ENCODE measurements around the gene MFNG.

The MFNG gene

DNA sequence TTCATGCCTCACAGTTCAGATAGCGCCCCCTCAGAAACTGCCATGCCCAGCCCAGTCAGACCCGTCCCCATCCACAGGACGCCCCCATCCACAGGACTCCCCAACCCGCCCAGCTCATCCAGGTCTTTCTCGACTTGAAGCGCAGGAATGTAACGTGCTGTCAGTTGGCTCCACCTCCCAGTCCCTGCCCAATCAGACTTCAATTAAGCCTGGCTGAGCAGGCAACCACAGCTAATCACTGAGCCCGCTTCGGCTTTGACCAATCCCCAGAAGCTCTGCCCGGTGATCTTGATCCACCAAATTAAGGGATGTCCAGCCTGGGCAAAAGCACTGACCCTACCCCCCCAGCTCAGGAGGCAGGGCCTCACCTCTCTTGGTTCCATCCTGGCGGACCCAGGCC lies 10.5 kb upstream of the MFNG start:
- DNase-seq (ENCODE audit: low spot score), result no peak

- DNase-seq (ENCODE audit: low spot score), result no peak
These were observed 7.8 kb upstream of the MFNG start for GRCh38 chr22:37493979-37494378.

DNA sequence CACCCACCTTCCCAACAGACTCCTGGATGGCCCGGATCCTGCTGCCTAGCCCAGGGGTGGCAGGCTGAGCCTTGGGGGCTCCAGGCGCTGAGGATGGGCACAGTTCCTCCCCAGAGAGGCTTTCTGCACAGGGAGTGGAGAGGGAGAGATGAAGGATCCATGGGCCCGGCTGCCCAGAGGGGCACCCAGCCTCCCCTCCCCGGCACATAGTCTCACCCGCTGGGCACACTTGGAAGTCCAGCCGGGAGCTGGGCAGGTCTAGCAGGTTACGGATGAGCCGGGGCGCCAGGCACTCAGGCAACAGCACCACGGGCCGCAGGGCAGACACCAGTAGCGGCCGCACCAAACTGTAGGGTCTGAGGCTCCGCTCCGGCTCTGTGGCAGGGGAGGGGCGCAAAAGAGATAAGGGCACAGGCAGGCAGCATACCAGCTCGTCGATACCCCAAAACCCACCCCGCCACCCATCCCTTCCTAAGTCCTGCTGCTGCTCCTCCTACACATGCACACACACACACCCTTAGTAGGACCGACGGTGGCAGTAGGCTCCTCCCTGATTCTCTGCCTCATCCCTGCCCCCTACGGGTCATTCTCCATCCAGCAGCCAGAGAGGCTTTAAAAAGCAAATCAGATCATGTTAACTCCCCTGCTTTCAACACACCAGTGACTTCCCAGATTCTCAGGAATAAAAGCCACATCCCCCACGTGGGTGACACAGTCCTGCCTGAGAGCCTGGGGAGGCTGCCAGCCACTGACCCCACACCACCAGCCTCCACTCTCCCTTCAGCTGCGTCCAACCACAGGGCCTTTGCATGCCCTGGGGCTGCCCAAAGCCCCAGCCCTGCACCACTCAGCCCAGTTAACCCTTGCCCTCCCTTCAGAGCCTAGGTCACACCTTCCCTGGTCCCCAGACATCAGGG lies 6.5 kb upstream of the MFNG start:
- no peak for DNase-seq (ENCODE audit: low spot score)

GRCh38 chr22:37491559-37492427 lies 5.6 kb upstream of the MFNG start:
- no peak for DNase-seq (ENCODE audit: low spot score)

DNA sequence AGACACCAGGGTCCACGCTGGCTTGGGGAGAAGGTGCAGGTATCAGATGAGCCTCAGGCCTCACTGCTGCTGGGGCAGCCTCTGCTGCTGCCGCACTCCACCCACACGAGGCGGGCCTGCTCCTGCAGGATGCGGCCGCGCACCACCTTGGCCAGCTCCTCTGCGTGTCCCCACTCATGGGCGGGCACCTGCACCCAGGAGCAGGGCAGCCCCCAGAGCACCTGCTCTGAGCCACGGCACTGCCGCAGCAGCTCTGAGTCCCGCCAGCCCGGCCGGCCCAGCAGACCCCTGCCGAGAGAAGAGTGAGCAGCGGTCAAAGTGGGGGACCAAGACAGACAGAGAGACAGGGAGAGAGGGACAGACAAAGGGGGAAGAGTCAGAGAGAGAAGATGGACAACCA lies 4.9 kb upstream of the MFNG start:
- DNase-seq (ENCODE audit: low spot score), result no peak

GRCh38 chr22:37489983-37490382 lies 3.8 kb upstream of the MFNG start:
- no peak for DNase-seq (ENCODE audit: low spot score)

DNA sequence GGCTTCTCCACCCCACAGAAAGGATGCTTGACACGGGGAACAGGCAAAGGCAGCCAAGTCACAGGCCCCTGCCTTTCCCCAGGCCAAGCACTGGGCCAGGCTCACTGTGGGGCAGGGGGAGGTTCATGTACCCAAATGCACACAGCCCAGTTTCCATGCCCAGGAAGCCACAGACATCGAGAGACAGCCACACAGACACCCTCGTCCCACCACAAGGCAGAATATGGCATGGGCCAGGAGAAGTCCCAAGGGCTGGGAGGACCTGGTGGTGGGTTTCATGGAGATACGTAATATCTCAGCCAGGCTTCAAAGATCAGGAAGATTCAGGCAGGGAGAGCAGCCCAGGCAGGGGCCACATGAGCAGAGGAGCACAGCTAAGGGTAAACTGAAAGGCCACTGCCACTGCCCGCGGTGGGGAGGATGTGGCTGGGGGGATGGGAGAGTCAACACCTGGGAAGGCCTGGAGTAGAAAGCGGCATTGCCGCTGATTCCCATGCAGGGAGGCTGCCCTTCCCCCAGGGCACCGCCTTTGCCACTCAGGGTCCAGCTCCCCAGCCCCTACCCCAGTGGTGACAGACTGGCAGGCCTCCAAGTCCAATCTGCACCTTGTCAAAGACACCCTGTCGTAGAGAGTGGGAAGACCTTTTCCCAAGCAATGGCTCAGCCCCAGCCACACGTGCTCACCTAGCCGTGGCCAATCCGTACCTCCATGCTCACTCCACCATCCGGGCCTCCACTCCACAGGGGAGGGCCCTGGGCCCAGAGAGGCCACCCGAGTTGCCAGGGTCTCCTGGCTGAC lies 2.4 kb upstream of the MFNG start:
- DNase-seq (ENCODE audit: low spot score), result no peak

GRCh38 chr22:37487571-37487970 lies 1.4 kb upstream of the MFNG start:
- DNase-seq (ENCODE audit: low spot score), result no peak

GRCh38 chr22:37487129-37487528 lies 945 bp upstream of the MFNG start:
- DNase-seq (ENCODE audit: low spot score), result no peak

GRCh38 chr22:37485395-37486223 lies 575 bp downstream of the MFNG start:
- no peak for DNase-seq (ENCODE audit: low spot score)

DNA sequence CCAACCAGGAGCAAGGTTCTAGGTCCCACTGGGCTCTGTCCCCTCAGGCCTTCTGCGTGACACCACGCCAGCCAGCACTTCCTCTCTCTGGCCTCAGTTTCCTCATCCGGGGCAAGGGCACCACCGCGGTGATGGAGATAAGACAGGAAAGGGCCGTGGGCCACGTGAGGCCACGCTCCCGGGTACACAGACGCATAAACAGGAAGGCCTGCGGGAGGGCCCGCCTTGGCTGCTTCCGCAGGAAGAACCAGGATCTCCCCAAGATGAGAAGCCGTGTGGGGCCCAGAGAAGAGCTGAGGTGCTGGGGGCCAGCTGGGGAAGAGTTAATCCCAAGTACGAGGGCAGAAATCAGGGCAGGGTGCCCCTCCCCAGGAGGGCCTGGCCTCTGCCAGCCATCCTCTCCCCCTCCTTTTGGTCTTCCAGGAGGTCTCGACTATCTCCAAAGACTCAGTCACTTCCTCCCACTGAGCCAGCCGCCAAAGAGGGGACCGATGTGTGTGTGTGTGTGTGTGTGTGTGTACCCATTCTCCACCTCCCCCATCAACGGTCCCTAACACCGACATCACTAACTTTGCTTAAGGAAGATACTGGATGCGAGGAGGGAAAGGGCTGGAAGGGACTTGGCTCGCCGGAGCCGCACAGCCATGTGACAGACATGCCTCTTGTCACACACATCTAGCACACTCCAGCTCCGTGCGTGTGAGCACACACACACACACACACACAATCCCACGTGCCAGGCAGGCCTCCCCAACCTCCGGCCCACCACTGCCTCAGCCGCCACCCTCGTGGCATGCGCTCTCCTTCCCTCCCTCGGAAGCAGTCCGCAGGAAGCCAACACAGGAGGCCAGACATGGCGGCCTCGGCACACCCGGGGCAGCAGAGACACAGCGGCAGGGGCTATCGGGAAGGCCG lies 1.4 kb downstream of the MFNG start:
- DNase-seq (ENCODE audit: low spot score), result no peak

DNA sequence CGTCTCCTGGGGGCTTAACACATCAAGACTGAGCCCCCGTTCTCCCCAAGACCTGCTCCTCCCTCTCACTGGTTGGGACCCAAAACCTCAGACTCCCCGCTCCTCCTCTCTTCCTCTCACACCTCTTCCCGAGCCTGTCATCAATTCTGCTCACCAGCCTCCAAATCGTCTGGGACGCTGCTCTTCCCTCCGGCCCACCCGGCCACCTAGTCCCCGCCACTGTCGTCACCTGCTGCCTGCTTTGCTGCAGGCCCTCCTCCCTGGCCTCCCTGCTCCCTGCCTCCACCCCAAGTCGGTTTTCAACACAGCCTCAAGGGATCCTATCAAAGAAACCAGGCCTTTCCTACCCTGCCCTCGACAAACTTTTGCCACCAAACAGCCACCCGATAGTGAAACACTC lies 3.1 kb downstream of the MFNG start:
- DNase-seq (ENCODE audit: low spot score), result no peak

- no peak for DNase-seq (ENCODE audit: low spot score)
These were observed 3.9 kb downstream of the MFNG start for GRCh38 chr22:37482244-37482643.

DNA sequence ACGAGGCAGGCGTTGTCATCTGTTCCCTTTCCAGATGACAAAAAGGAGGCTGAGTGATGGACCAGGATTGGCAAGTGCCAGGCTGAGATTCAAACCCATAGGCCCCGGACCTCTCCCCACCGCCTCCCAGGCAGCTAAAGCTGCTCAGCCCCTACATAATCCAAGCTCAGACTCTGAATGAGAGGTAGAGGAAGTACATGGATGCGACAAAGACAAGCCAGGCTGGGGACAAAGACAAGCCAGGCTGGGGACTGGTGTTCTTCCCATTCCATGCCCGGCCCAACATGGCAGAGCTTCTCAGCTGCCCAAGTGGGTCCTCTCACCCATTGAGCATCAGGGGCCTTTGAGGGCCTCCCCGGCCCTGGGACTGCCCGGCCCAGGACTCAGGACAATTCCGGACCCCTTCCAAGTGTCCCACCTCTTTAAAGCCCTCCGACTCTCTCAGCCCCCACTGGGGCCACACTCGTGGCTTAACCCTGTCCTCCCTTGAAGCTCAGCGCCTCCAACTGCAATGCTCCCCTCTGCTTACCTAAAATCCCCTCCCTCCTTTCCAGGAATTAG lies 4.8 kb downstream of the MFNG start:
- no peak for DNase-seq (ENCODE audit: low spot score)

DNA sequence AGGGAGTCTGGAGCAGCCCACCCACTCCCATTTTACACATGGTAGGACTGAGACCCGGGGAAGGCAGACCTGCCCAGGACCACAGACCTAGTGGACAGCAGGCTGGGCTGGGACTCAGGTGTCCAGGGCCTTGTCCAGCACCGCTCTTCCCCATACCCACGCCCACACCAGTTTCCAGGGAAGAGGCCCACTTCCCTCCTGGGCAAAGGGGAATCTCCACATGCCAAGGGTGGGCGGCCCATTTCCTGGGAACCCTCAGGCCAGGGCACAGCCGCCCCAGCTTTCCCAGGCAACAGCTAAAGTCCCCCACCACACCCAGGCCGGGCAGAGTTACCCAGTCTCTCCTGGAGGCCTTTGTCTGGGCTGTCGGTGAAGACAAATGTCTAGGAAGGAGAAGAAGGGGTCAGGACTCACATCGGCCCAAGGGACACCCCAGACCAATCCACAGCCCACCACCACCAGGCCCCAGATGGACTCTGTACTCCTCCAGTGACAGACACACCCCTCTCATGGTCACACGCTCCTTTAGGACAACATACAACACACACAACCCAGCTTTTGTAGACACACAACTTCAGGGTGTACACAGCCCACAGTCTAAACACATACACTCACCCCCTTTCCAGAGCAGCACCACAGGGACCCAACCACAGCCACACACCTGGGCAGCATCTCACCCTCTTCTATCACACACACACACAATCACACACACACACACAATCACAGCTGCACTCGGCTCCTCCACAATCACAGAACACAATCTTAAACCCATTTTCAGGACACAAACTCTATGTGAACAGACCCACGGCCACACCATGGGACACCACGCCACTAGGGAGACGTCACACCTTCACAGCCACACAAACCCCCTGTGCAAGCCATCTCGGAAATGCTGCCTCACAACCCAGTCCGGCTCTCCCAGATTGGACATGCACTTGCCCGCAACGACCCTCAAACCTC lies 5.5 kb downstream of the MFNG start:
- DNase-seq (ENCODE audit: low spot score), result no peak

- DNase-seq (ENCODE audit: low spot score), result no peak
These were observed 7.0 kb downstream of the MFNG start for GRCh38 chr22:37479196-37479595.

DNA sequence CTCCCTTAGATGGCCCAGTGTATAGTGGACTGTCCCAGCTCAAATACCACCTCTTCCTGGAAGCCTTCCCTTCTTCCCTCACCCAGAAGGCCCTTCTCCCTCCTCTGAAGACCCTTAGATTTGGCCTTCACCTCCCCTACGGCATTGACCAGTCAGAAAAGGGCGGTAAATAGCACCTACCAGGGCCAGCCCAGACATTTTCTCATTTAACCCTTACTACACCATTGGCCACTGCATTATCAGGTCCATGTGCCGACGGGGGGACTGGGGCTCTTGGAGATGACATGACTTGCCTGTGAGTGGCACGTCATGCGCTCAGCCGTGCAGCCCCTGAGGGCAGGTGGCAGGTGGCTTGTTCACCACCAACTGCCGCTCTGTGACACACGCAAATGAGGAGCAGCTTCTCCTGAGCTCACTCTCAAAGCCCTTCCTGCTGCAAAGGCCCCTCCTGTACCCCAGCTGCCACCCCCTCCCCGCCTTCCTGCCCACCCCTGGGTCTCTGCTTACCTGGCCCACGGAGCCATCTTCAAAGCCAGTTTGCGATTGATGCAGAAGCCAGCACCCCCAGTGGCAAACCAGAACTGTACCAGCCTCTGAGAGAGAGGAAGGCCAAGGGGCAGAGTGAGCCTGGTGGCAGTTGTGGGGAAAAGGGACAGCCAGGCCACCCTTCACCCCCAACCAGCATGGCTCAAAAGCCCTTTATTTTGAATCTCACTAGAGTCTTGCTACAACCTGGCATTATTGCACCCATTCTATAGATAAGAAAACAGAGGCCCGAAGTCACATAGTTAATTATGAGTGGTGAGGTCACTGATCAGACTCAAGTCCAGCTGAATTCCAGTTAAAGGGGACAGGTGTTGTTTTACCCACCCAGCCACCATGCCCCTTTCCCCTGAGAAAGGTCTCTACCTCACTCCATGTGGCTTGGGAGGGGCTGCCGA lies 9.5 kb downstream of the MFNG start:
- no peak for DNase-seq (ENCODE audit: low spot score)

Measured in SK-N-DZ (cell line).